Ramos (cell line): ENCODE results near the gene PNPO.

Source experiments
- in situ Hi-C: fragments of 300-500 bp; cut with MboI; formaldehyde crosslinking; loops from one replicate; pipeline ENCODE4 v1.14.3; 2022; ENCODE audit warnings: low sequenced_read_pairs; ENCODE audit not compliant: unreplicated experiment

The PNPO gene

DNA sequence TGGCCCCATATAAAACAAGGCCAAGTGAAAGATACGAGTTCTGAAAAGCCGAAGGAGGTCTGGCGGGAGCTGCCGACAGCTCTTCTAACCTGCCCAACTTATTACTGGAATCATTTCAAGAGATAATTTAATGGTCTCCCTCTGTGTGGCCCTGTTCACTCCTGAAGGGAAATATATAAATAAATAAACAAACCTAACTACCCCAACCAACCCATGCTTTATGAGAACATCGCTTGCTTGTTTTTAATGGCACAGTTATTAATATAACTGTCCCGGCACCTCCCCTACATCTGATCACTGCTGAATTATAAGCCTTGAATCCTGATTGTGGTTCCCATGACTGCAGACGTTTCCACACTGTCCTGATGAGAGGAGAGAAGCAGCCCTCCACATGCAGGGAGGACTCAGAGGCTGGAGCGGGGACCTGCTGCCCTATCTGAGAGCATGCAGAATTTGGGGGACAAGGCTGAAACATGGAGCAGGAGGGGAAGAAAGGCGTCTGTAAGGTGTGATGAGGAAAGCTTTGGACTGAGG, 51.7 kb downstream of the PNPO start:
- in situ Hi-C loops = no loop called here

DNA sequence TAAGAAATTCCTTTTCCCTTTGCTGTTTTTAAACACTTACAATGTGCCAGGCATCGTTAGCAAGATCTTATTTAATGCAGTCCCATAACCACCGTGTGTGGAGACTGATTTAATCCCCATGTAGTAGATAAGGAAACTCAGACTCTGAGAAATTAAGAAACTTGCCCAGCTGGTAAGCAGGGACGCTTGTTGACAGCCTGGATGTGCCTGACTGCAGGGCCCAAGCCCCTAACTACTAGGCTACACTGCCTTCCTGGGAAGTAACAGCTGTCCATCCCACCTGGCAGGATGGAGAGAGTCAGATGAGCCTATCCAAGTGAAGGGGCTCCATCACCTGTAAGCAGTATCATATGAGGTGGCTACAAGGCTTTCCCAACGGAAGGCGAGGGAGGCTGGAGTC, 52.6 kb downstream of the PNPO start:
- in situ Hi-C loops = no loop called here

DNA sequence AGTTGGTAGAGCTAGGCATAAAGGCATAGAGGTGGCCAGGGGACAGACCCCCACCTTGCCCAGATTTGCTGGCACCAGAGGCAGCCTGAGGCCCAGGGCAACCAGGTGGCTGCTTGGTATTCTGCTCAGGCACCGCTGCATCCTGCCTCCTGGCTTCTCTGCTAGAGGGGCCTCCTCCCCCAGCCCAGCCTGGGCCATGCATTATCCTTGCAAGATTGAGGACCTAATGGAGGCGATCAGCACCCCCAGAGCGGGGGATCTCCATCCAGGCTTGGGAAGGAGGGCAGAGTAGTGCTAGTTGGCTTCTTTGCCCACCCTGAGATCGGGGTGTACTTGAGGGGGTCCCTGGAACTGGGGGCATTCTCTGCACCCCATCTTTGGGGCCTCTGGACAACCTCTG, 53.4 kb downstream of the PNPO start:
- in situ Hi-C loops = no loop called here

DNA sequence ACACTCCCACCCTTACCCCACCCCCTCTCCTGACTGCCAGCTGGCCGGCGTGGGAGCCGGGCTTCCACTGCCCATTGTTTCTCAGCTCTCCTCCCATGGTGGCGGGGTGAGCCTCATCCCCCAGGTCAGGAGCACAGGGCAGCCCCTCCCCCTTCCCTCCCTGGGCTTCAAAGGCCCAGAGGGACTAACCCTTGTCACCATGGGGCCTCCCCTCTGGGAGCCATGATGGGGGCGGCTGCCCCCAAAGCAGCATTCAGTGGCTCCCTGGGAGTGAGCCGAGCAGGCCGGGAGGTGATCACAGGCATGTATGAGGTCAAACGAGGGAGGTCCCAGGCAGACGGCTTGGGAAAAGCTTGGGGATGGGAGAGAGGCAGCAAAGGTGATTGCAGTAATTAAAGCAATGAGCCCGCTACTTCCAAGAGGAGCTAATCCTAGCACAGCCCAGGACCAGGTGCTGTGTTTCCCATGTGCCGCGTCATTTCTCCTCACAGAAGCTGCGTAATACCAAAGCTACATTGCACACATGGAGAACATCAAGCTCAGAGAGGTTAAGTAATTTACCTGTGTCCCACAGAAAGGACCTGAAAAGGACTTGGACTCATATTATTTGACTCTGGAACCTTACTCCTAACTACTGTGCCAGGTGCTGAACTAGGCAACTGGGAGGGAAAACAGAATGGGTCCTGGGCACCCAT, 54.0 kb downstream of the PNPO start:
- in situ Hi-C loops = no loop called here

DNA sequence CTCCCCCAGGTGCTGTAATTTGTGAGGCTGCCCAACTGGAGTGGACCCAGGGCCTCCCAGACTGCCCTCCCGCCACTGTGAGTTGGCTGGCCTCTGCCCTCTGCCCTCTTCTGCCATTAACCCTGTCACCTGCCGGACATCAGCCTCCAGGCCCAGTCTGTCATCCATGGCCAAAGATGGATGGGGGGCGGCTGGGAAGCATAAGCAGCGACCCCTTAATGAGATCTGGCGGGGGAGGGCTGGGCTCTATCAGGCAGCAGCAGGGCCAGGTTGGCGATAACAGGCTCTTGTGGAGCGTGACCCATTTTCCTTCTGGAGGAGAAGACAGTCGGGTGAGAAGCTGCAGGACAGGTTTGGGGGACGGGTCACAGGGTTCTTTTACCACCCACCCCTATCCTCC, 54.8 kb downstream of the PNPO start:
- in situ Hi-C loops = no loop called here

DNA sequence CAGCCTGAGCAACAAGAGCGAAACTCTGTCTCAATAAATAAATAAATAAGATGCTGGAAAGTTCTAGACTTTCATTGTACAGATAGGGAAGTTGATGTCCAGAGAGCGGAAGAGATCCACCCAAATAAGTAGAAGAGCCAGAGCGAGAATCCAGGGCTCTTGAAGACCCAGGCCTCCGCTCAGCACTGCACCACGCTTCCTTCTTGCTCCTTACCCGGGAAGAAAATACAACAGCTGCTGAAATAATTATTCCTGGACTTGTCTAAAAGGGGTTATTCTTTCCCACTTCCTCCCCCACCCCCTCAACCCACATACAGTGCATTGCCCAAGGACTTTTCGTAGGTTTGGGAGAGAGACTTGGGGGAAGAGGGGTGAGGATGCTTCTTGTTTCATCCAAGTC, 56.2 kb downstream of the PNPO start:
- in situ Hi-C loops = no loop called here

DNA sequence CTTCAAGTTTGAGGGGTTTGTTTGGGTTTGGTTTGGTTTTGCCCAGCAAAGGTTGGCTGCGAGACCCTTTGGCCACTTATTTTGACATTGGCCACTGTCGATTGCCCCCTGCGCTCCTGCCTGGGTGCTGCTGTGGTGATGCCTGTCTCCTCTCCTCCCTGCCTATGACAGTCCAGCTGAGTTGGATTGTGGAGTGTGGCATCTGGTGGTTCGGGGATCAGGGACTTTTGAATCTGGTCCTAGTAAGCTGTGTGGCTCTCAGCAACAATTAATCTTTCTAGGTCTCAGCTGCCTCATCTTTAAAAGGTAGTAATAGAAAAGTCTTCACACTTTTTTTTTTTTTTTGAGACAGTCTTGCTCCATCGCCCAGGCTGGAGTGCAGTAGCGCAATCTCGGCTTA, 56.7 kb downstream of the PNPO start:
- in situ Hi-C loops = no loop called here
